NCI-H226 (cell line): Measurements from ENCODE around the gene IL1RL2.
A peak's percentile ranks its signal among the peaks of the same experiment; 100 is the strongest.

Experiments
- DNase-seq: peaks from one replicate; pipeline ENCODE4 v3.0.0-alpha.2; 2015

IL1RL2 gene

GRCh38 chr2:102159295-102159694, 27.5 kb upstream of the IL1RL2 start:
- peak; percentile 53 for DNase-seq

DNA sequence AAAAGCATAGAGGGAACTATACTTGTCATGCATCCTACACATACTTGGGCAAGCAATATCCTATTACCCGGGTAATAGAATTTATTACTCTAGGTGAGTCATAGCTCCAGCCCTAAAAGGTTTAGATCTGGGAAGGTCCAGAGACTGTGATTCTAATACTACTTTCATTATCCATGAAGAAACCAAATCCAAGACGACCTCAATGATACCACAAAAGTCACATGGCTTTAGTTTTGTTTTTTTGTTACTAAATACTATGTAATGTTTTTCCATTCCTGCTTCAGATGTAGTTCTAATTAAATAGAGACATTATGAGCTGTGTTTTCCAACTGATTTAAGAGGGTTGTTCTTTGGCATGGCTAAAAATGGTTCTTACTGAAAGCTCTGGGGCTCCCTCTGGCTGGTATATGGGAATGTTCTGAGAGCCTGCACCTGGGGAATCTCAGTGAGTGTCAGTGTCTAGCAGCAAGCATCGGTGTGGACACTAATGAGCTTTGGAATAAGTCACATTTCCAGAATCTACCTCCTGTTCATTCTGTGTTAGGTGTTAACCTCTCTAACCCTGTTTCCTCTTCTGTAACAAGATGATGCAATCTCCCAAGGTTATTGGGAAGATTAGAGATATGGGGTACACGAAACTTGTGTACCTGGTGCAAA, 20.5 kb upstream of the IL1RL2 start:
- peak; percentile 35 for DNase-seq

GRCh38 chr2:102168026-102168771, 18.6 kb upstream of the IL1RL2 start:
- no peak for DNase-seq

DNA sequence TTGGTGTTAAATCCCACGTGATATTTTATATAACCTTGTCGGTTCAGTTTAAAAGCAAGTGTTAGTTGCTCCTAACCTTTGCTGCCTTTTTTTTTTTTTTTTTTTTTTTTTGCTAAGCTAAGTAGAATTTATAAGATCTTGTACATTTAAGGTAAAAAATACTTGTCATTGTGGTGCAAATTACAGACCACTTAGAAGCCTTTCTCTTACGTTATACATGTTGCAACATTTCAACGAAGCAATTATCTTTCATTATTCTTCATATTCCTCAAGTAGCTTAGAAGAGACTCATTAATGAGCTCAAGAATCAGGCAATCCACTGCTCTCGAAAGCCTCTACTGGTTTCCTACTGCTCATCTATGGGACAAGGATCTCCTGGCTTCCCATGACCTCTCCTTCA, 14.9 kb upstream of the IL1RL2 start:
- DNase-seq = no peak

- no peak for DNase-seq
Observed at GRCh38 chr2:102172745-102173144, 14.1 kb upstream of the IL1RL2 start.

- no peak for DNase-seq
Observed at GRCh38 chr2:102176172-102176571, 10.7 kb upstream of the IL1RL2 start.

DNA sequence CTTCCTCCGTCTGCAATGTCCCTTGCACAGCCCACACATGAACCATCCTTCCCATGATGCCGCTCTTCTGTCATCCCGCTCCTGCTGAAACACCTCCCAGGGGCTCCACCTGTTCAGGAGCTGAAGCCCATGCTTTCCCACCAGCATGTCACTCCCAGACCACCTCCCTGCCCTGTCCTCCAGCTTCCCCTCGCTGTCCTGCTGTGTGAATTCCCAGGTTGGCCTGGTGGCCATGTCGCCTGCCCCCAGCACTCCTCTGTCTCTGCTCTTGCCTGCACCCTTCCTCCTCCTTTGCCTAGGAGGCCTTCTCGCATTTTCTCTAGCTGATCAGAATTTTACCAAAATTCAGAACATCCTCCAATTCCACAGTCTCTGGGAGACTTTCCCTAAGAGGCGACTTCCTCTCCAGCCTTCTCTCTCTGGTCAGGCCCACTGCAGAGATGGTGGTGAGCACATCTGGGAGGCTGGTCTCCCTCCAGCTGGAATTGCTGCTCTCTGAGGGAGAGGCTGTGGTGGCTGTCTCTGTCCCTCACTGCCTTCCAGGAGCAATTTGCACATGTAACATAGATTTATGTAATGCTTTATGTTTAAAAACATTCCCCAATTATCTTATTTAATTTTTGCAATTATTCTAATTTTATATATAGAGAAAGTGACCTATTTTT, 8.9 kb upstream of the IL1RL2 start:
- DNase-seq = no peak

DNA sequence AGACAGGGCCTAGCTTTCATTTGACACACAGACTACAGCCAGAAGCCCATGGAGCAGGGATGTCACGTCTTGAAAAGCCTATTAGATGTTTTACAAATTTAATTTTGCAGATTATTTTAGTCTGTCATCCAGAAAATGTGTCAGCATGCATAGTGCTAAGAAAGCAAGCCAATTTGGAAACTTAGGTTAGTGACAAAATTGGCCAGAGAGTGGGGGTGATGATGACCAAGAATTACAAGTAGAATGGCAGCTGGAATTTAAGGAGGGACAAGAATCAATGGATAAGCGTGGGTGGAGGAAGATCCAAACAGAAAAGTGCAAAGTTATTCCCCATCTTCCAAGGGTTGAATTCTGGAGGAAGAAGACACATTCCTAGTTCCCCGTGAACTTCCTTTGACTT, 7.8 kb upstream of the IL1RL2 start:
- DNase-seq = no peak

- DNase-seq = no peak
Observed at GRCh38 chr2:102179788-102180686, 6.8 kb upstream of the IL1RL2 start.

GRCh38 chr2:102180687-102180999, 6.2 kb upstream of the IL1RL2 start:
- DNase-seq = no peak

DNA sequence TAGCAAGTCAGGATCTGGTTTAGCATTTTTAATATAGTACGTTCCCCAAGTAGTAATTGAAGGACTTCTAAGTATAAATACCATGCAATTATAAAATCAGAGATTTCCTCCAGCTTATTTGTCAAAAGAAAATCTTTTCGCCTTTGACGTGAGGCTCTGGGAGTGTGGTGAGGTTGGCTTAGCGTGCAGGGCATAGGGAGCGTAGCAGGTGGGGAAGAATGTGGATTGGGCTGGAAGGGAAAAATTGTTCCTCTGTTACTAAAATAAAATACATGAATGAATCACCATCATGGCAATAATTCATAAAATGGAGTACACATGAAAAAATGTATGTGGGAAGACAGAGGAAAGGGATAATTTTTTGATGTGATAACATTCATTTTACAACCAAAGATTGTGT, 5.4 kb upstream of the IL1RL2 start:
- no peak for DNase-seq

- DNase-seq = no peak
Observed at GRCh38 chr2:102181919-102182635, 4.7 kb upstream of the IL1RL2 start.

DNA sequence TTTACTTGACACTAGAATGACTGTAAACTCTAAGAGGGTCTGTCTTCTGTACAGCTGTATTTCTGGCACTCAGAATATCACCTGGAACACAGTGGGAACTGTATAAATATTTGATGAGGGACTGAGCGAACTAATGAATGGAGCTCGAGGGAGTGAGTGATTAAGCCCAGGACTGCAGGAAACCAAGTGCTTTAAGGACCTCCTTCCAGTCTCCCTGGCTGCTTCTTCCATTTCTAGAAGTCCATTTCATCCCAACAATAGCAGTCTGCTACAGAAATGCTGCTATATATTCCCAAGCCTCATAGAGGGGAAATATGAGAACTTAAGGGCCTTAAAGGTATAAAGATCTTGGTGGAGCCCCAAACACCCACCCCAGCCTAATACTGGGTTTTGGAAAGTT, 2.8 kb upstream of the IL1RL2 start:
- no peak for DNase-seq

- no peak for DNase-seq
Observed at GRCh38 chr2:102184568-102184967, 2.3 kb upstream of the IL1RL2 start.

DNA sequence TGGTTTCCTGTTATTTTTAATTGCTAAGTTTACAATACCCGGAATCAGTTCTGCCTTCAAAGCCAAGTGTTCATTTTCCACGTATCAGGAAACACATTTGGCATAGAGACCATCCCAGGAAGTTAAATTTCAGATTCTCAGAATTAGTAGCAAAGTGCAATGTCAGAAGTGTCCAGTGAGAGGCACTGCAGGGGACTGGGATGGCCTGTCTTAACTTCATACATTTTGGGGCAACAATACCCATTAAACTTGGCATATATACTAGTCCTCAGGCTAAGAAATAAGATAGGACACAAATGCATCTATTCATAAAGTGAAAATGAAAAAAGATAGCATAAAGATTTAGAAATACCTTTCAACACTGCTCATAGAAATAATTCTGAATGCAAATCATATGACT, 1.5 kb upstream of the IL1RL2 start:
- no peak for DNase-seq

DNA sequence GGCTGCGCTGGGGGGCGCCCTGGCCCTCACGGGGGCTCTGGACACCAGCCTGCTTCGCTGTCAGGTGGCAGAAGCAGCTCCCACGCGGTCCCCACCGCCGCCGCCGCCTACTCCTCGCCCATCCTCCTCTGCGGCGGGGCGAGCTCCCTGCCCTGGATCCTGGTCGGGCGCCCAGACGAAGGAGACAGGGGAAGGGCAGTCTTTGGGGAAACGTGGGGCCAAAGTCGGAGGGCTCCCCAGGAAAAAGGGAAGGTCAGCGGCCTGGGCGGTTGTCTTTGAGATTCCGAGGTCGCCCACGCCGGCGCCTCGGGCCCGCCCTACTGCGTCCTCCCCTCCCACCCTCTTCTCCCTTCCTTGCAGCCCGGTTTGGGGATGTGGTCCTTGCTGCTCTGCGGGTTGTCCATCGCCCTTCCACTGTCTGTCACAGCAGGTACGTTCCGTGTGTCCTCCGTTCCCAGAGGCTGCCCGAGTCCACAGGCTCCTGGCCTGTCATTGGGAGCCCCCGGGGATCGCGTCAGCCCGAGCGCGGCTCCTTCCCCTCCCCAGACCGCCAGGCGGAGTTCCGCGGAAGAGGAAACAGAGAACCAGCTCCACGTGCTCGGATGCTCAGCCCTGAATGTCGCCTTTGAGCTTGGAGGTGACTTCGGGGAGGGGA, 800 bp downstream of the IL1RL2 start:
- DNase-seq = no peak

GRCh38 chr2:102190430-102191107, 3.7 kb downstream of the IL1RL2 start:
- no peak for DNase-seq

- DNase-seq = no peak
Observed at GRCh38 chr2:102191501-102191900, 4.7 kb downstream of the IL1RL2 start.

DNA sequence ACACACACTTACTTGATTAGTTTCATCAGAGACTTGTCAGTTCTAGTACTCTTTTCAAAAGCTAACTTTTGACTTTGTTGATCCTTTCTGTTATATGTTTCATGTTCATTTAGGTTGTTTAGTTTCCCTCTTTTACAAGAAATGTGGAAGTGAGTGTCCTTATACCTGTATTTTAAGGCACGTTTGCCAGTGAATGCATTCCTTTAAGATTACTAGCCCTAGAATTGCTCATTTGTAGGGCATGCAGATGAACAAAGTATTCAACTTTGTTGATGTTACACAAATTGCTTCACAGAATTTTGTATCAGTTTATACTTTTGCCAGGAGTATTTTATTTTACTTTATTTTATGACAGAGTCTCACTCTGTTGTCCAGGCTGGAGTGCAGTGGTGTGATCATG, 6.3 kb downstream of the IL1RL2 start:
- peak; percentile 24 for DNase-seq

- no peak for DNase-seq
Observed at GRCh38 chr2:102194609-102195268, 7.9 kb downstream of the IL1RL2 start.
